Cardiac muscle cell (in vitro differentiated cells and primary cell): ENCODE data around the gene ATP13A5. TPM values are rescaled to one million over a fixed set of nuclear protein-coding genes. Genes with fewer than 3 reads are reported as not detected.

Source experiments
- DNase-seq, 2 donors: peaks; one replicate each; pipeline versions ENCODE4 v3.0.0 to v3.0.0-alpha.2; 2010 to 2017; ENCODE audit warnings: low read depth in 1 of 2, low spot score in 1 of 2
- H3K27ac ChIP-seq: fragments of 200-600 bp; sonication (generic); 2 replicates; pipeline ENCODE4 v1.5.1; 2016
- H3K27me3 ChIP-seq: fragments of 200-600 bp; sonication (generic); 2 replicates; pipeline ENCODE4 v1.6.0; 2016; ENCODE audit warnings: control low read depth
- H3K36me3 ChIP-seq: fragments of 200-600 bp; sonication (generic); 2 replicates; pipeline ENCODE4 v1.5.1; 2016; ENCODE audit warnings: control low read depth
- H3K4me1 ChIP-seq: fragments of 200-600 bp; sonication (generic); 2 replicates; pipeline ENCODE4 v1.8.1; 2017; ENCODE audit warnings: low read depth, mild to moderate bottlenecking, mixed run types
- H3K4me3 ChIP-seq: fragments of 200-600 bp; sonication (generic); 2 replicates; pipeline ENCODE4 v1.5.1; 2016; ENCODE audit warnings: mild to moderate bottlenecking
- H3K9me3 ChIP-seq: fragments of 200-600 bp; sonication (generic); 2 replicates; pipeline ENCODE4 v1.5.1; 2017; ENCODE audit warnings: low read depth, mild to moderate bottlenecking, control low read depth
- polyA plus RNA-seq: library from polyadenylated mRNA; unstranded; fragments of >200 nt; fragmentation: Nextera tagmentation; extraction: Ambion mirVana; gene quantifications from 2 replicates; pipeline ENCODE4 v1.2.1, GENCODE V29; 2016
- total RNA-seq: library from RNA; depleted of rRNA; stranded (reverse); fragments of >200 nt; gene quantifications from 2 replicates; pipeline ENCODE4 v1.2.3, GENCODE V29; 2016
- TF ChIP-seq, protein P1 (sequence below): IDR thresholded peaks from 2 replicates; pipeline ENCODE4 v1.5.1; 2012; ENCODE audit warnings: low read depth, mild to moderate bottlenecking, low read length

ATP13A5 gene
- total and polyA plus RNA-seq, 2 experiments from 2014 or later, result 0.16 TPM; not detected in 1

DNA sequence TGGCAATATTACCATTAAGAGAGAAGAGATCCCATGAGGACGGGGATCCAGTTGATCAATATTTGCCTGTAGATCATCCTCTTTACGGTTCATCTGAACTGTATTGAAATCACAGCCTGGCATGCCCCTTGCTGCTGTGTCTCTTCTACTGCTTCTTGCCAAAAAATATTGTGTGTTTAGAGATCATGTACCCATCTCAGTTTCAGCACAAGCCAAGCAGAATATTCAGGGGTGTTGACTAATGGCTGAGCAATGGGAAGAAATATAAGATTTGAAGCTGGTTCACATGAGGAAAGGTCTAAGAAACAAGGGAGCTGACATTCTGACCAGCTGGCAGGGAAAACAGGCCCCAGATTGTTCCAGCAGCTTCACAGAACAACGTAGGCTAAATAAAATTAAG lies 21.3 kb downstream of the ATP13A5 start:
- TF ChIP-seq, protein P1, sequence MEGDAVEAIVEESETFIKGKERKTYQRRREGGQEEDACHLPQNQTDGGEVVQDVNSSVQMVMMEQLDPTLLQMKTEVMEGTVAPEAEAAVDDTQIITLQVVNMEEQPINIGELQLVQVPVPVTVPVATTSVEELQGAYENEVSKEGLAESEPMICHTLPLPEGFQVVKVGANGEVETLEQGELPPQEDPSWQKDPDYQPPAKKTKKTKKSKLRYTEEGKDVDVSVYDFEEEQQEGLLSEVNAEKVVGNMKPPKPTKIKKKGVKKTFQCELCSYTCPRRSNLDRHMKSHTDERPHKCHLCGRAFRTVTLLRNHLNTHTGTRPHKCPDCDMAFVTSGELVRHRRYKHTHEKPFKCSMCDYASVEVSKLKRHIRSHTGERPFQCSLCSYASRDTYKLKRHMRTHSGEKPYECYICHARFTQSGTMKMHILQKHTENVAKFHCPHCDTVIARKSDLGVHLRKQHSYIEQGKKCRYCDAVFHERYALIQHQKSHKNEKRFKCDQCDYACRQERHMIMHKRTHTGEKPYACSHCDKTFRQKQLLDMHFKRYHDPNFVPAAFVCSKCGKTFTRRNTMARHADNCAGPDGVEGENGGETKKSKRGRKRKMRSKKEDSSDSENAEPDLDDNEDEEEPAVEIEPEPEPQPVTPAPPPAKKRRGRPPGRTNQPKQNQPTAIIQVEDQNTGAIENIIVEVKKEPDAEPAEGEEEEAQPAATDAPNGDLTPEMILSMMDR, result no peak
- Histone ChIP-seq H3K4me3 (no peak overlapping the region), H3K4me1 (no peaks in the 10 kb centered on the region), H3K27me3 (no peaks in the 10 kb centered on the region), H3K27ac (no peak overlapping the region), H3K36me3 (no peaks in the 10 kb centered on the region), H3K9me3 (no peaks in the 10 kb centered on the region)
- DNase-seq, result no peak

DNA sequence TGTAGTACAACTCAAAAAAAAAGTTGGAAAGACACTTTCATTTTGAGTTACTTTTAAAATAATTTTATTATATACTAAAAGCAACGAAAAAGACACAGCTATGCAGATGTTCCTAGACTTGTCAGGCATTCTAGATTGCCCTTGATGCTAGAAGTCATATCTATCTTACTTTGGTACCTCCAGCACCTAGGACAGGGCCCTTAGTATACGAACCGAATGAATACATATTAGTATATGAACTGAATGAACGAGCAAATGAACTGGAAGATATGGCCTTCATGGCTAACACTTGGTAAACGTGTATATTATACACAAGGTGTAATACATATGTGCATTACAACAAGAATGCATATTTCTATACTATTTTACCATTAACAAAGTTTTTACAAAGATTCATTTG lies 24.1 kb downstream of the ATP13A5 start:
- H3K9me3 ChIP-seq, result no peaks in the 10 kb centered on the region
- TF ChIP-seq, protein P1, result no peak
- no peak for DNase-seq

DNA sequence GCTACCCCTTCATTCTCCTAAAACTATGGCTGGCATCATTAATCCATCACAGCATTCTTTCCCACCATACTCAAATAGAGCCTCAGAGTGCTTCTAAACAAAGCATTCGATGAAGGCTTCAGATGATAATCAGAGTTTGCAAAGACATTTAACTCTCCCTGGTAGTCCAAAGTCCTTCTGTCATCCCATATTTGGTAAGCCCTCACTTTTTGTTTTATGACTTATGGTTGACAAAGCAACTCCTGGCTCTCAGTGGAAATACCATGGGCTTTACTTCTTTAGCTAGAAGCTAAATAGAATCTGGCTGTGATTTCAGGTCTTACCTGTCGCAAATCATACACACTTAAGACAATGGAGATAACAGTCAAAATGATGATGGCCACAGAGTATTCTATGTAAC lies 27.8 kb downstream of the ATP13A5 start:
- H3K4me3 ChIP-seq, result no peak overlapping the region
- TF ChIP-seq, protein P1, result no peak
- H3K4me1 ChIP-seq, result peaks cover 12% of the 10 kb centered on the region
- no peaks in the 10 kb centered on the region for H3K9me3 ChIP-seq
- H3K36me3 ChIP-seq, result no peaks in the 10 kb centered on the region
- no peak for DNase-seq
- no peak overlapping the region for H3K27ac ChIP-seq
- no peaks in the 10 kb centered on the region for H3K27me3 ChIP-seq

More for the DNA sequence above, 24.1 kb downstream of the ATP13A5 start:
- H3K36me3 ChIP-seq, result no peaks in the 10 kb centered on the region
- no peaks in the 10 kb centered on the region for H3K27me3 ChIP-seq
- H3K27ac ChIP-seq, result no peak overlapping the region
- H3K4me3 ChIP-seq, result no peak overlapping the region
- peaks cover 3% of the 10 kb centered on the region for H3K4me1 ChIP-seq

DNA sequence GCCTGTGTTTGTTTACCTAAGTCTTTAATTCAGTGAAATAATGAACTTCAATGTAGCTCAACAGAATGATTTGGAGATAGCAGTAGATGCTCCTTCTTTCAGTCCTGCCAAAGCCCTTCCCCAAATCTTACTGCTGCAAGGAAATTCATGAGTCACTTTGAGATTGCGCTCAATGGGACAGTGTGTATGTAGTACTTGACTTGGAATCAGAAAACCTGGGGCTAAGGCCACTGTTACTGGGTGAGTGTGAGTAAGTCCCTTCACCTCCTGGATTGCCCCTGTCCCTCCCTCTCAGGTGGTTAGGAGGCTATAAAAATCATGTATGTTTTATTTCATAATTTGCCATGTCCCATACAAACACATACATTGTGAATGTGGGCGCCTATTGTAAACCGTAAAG lies 29.9 kb downstream of the ATP13A5 start:
- Histone ChIP-seq H3K4me3 (no peak overlapping the region), H3K36me3 (no peaks in the 10 kb centered on the region), H3K4me1 (peaks cover 12% of the 10 kb centered on the region), H3K9me3 (no peaks in the 10 kb centered on the region), H3K27me3 (no peaks in the 10 kb centered on the region), H3K27ac (no peak overlapping the region)
- no peak for DNase-seq
- TF ChIP-seq, protein P1, result no peak

DNA sequence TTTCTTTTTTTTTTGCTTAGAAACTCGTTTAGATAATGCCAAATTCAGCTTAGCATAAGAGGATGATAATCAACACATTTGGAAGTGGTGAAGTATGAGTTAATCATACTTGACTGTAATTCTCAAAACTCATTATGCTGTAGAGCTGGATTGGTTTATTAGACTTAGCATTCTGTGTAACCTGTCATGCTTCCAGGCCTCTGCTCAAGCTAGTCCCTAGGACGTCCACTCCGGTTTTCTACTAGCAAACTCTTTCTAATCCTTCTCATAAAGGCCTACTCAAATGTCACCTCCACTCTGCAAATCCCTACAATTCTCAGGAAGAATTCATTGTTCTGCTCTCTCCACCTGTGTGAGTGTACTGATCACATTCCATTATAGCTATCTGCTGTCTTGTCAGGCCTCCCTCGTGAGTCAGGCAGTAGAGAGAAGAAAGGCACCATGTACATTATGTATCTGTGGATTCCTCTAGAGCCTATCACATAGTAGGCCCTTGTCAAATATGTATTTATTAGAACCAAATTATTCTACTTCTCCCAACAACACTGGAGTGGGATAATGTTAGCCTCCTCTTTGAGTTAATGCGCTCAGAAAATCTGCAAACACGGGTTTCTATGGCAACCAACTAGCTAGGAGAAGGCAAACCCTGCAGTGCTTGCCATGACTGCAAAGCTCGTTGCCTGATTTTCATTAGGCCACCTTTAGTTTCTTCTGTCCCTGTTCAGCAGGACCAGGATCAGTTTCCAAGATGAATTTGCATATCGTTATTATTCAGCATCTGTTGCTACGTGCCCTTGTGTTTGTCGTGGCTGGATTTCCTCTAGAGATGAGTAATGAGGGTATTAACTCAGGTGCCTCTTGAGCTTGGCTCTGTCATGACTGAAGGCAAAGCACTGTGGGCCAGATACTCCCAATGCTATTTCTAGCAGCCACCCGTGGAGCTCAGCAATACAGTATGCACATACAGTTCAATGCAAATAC lies 30.7 kb downstream of the ATP13A5 start:
- peaks cover 15% of the 10 kb centered on the region for H3K4me1 ChIP-seq
- H3K4me3 ChIP-seq, result no peak overlapping the region
- no peaks in the 10 kb centered on the region for H3K9me3 ChIP-seq
- TF ChIP-seq, protein P1, result no peak
- no peak for DNase-seq
- H3K27ac ChIP-seq, result no peak overlapping the region
- H3K27me3 ChIP-seq, result no peaks in the 10 kb centered on the region
- no peaks in the 10 kb centered on the region for H3K36me3 ChIP-seq
